HCT116 (cell line): ENCODE measurements around the gene SPRED3. TPM values are rescaled to one million over a fixed set of nuclear protein-coding genes. Genes with fewer than 3 reads are reported as not detected.

ENCODE experiments used
- ATAC-seq: fragments of 200-7000 bp; cut with Tn5 transposase; 2 replicates; pipeline ENCODE4 v1.9.1; 2020; ENCODE audit warnings: mild to moderate bottlenecking, moderate library complexity
- BruUV-seq: library from RNA; stranded (reverse); fragments of 400-500 nt; replicated peaks from 2 replicates; lab custom pipeline; 2021; lab: Mats Ljungman, UMichigan
- CTCF ChIA-PET: fragments of 300-600 bp; sonication (Branson Sonifier 250); formaldehyde crosslinking; loops from one replicate; lab custom pipeline; 2021; ENCODE audit warnings: antibody characterized with exemption; lab: Charles Lee
- POLR2A ChIA-PET: fragments of 300-600, 350-600 bp; sonication (Branson Sonifier 250); formaldehyde crosslinking; loops from one replicate; lab custom pipeline; 2021; ENCODE audit warnings: antibody characterized with exemption; lab: Charles Lee
- RAD21 ChIA-PET, 2 experiments: fragments of 300-600 bp; sonication (Branson Sonifier 250); formaldehyde crosslinking; loops; one replicate each; lab custom pipeline; 2023; ENCODE audit warnings: low total read pairs in 2 of 2; ENCODE audit not compliant: uncharacterized antibody in 2 of 2, unreplicated experiment in 2 of 2, low non-redundant PET in 1 of 2; lab: Charles Lee
- DNase-seq: peaks from one replicate; pipeline ENCODE4 v3.0.0-alpha.2; 2010; ENCODE audit warnings: low read depth, low spot score
- H2AFZ ChIP-seq: fragments of 200-600 bp; shearing (Covaris generic), sonication (generic); 2 replicates; pipeline ENCODE4 v1.6.1; 2017; ENCODE audit warnings: low read depth, mixed run types, mixed read lengths, antibody characterized with exemption, low read length; ENCODE audit not compliant: poor library complexity, severe bottlenecking
- H3K27ac ChIP-seq: 2 replicates; pipeline ENCODE4 v1.5.1; 2012; ENCODE audit warnings: low read depth, low read length
- H3K27me3 ChIP-seq: fragments of 200-600 bp; sonication (generic); 2 replicates; pipeline ENCODE4 v1.6.1; 2016; ENCODE audit warnings: mixed run types, low read length, mixed read lengths; ENCODE audit not compliant: insufficient read depth
- H3K36me3 ChIP-seq, 2 experiments: fragments of 200-500 bp in 1 of 2; fragments of 200-600 bp in 1 of 2; sonication (Bioruptor generic) in 1 of 2; sonication (generic) in 1 of 2; 2 replicates each; pipeline versions ENCODE4 v1.5.1 to v1.6.1; 2014 to 2016; ENCODE audit warnings: low read length in 2 of 2, inconsistent platforms in 1 of 2, mixed read lengths in 1 of 2, mixed run types in 1 of 2; ENCODE audit not compliant: insufficient read depth in 2 of 2, control insufficient read depth in 1 of 2
- H3K4me1 ChIP-seq, 2 experiments: fragments of 200-600 bp in 1 of 2; sonication (generic) in 1 of 2; 2 replicates each; pipeline versions ENCODE4 v1.5.1 to v1.6.1; 2012 to 2017; ENCODE audit warnings: low read length in 2 of 2, inconsistent platforms in 1 of 2, mild to moderate bottlenecking in 1 of 2, mixed read lengths in 1 of 2, mixed run types in 1 of 2, moderate library complexity in 1 of 2; ENCODE audit not compliant: insufficient read depth in 2 of 2, control insufficient read depth in 1 of 2
- H3K4me2 ChIP-seq: fragments of 200-600 bp; sonication (generic); 2 replicates; pipeline ENCODE4 v1.6.1; 2017; ENCODE audit warnings: mixed run types, low read length, mixed read lengths
- H3K4me3 ChIP-seq, 2 experiments: fragments of 200-600 bp in 1 of 2; sonication (generic) in 1 of 2; replicated peaks in 1 of 2; 2 replicates each; pipeline ENCODE4 v1.5.1; 2011 to 2016; ENCODE audit warnings: low read length in 2 of 2, control low read depth in 1 of 2, low read depth in 1 of 2, mild to moderate bottlenecking in 1 of 2, mixed read lengths in 1 of 2, mixed run types in 1 of 2
- H3K79me2 ChIP-seq: fragments of 200-600 bp; sonication (generic); 2 replicates; pipeline ENCODE4 v1.6.1; 2017; ENCODE audit warnings: mild to moderate bottlenecking, mixed run types, low read length, moderate library complexity, mixed read lengths; ENCODE audit not compliant: insufficient read depth
- H3K9ac ChIP-seq: fragments of 200-600 bp; sonication (generic); 2 replicates; pipeline ENCODE4 v1.6.1; 2016; ENCODE audit warnings: low read length, mixed read lengths
- H3K9me2 ChIP-seq: fragments of 200-600 bp; sonication (generic), shearing (Covaris generic); 2 replicates; pipeline ENCODE4 v1.6.1; 2017; ENCODE audit warnings: mixed run types, mild to moderate bottlenecking, moderate library complexity; ENCODE audit not compliant: insufficient read depth
- H3K9me3 ChIP-seq, 2 experiments: fragments of 200-500 bp in 1 of 2; fragments of 200-600 bp in 1 of 2; sonication (Bioruptor generic) in 1 of 2; sonication (generic) in 1 of 2; 2 replicates each; pipeline ENCODE4 v1.6.1; 2014 to 2017; ENCODE audit warnings: low read length in 2 of 2, mixed read lengths in 2 of 2, inconsistent platforms in 1 of 2, low read depth in 1 of 2, mild to moderate bottlenecking in 1 of 2, mixed run types in 1 of 2, moderate library complexity in 1 of 2; ENCODE audit not compliant: control insufficient read depth in 1 of 2, insufficient read depth in 1 of 2
- H4K20me1 ChIP-seq: fragments of 200-600 bp; sonication (generic), shearing (Covaris generic); 2 replicates; pipeline ENCODE4 v1.6.1; 2017; ENCODE audit warnings: mixed run types, mild to moderate bottlenecking, moderate library complexity; ENCODE audit not compliant: insufficient read depth
- ATF3 ChIP-seq: IDR thresholded peaks from 2 replicates; pipeline ENCODE4 v1.6.1; 2012
- CBX3 ChIP-seq: IDR thresholded peaks from 2 replicates; pipeline ENCODE4 v1.6.1; 2012; ENCODE audit warnings: low read depth
- CEBPB ChIP-seq: IDR thresholded peaks from 2 replicates; pipeline ENCODE4 v1.6.1; 2012; ENCODE audit warnings: low read depth
- ELF1 ChIP-seq: IDR thresholded peaks from 2 replicates; pipeline ENCODE4 v1.6.1; 2012; ENCODE audit warnings: low read depth, borderline replicate concordance
- EZH2phosphoT487 ChIP-seq: fragments of 200-600 bp; IDR thresholded peaks from 2 replicates; pipeline ENCODE4 v1.6.1; 2018; ENCODE audit warnings: antibody characterized with exemption, borderline replicate concordance
- FOSL1 ChIP-seq: IDR thresholded peaks from 2 replicates; pipeline ENCODE4 v1.6.1; 2012; ENCODE audit warnings: low read depth
- JUND ChIP-seq: IDR thresholded peaks from 2 replicates; pipeline ENCODE4 v1.6.1; 2012
- MAX ChIP-seq: IDR thresholded peaks from 2 replicates; pipeline ENCODE4 v1.6.1; 2012
- POLR2AphosphoS5 ChIP-seq: IDR thresholded peaks from 2 replicates; pipeline ENCODE4 v1.6.1; 2011; ENCODE audit warnings: mild to moderate bottlenecking, low read depth, low read length, moderate library complexity
- RAD21 ChIP-seq: IDR thresholded peaks from 2 replicates; pipeline ENCODE4 v1.6.1; 2012; ENCODE audit warnings: low read depth, mild to moderate bottlenecking
- REST ChIP-seq: IDR thresholded peaks from 2 replicates; pipeline ENCODE4 v1.6.1; 2012; ENCODE audit warnings: low read depth
- SIN3A ChIP-seq: IDR thresholded peaks from 2 replicates; pipeline ENCODE4 v1.6.1; 2012; ENCODE audit warnings: low read depth
- SP1 ChIP-seq: IDR thresholded peaks from 2 replicates; pipeline ENCODE4 v1.6.1; 2012; ENCODE audit warnings: low read depth
- SRF ChIP-seq: IDR thresholded peaks from 2 replicates; pipeline ENCODE4 v1.6.1; 2012; ENCODE audit warnings: low read depth
- YY1 ChIP-seq: IDR thresholded peaks from 2 replicates; pipeline ENCODE4 v1.6.1; 2011; ENCODE audit warnings: low read length, low read depth, moderate library complexity, mild to moderate bottlenecking; ENCODE audit not compliant: insufficient replicate concordance; ENCODE audit errors: extremely low read depth
- ZBTB33 ChIP-seq: IDR thresholded peaks from 2 replicates; pipeline ENCODE4 v1.6.1; 2011; ENCODE audit warnings: mild to moderate bottlenecking, low read length, moderate library complexity; ENCODE audit not compliant: insufficient replicate concordance; ENCODE audit errors: extremely low read depth
- ZFX ChIP-seq: fragments of 450-650 bp; IDR thresholded peaks from 2 replicates; pipeline ENCODE4 v1.6.1; 2017
- ZNF274 ChIP-seq: fragments of 200-500 bp; sonication (Bioruptor generic); IDR thresholded peaks from 2 replicates; pipeline ENCODE4 v1.6.1; 2014; ENCODE audit warnings: mild to moderate bottlenecking, low read depth, low read length, inconsistent platforms
- intact Hi-C: fragments of 100-400 bp; cut with micrococcal nuclease; formaldehyde crosslinking; loops from 2 replicates; pipeline ENCODE4 v1.10.0; 2022
- total RNA-seq: library from RNA; stranded (reverse); gene quantifications from one replicate; pipeline ENCODE4 v1.2.1, GENCODE V29; 2021; ENCODE audit not compliant: unreplicated experiment

The SPRED3 gene
- total RNA-seq, 1 experiment from 2014 or later: 3.4 TPM

GRCh38 chr19:38374332-38375097 lies 14.0 kb upstream of the SPRED3 start, which contains the start of gene PSMD8:
PSMD8 (plus strand) TSS chr19:38374571; CDS start chr19:38374602, 31 bp downstream.
- H3K4me3 ChIP-seq: peak within 1 kb of the TSS; percentile 97 to 98
- H3K4me1 ChIP-seq: peaks cover 11 to 23% of the 10 kb centered on the region in 2 experiments
- H3K79me2 ChIP-seq: peaks cover 47% of the 10 kb centered on the region
- peak within 1 kb of the TSS; percentile 81 for H2AFZ ChIP-seq
- no peaks in the 10 kb centered on the region for H3K9me2 ChIP-seq
- H3K27ac ChIP-seq: peak within 1 kb of the TSS; percentile 92
- no peaks in the 10 kb centered on the region for H3K9me3 ChIP-seq
- ChIA-PET POLR2A (interaction anchor here (0.7 to 5.6 kb wide), 12 partner anchors 10 to 471 kb away, joined by 3 to 44 read pairs (median 5); partner anchors contain the start of genes C19orf33, CATSPERG, FAM98C and GGN), RAD21 (interaction anchor here (0.5 to 1.4 kb wide), 9 partner anchors 13 to 232 kb away, joined by 3 to 7 read pairs (median 4); partner anchors contain the start of genes CATSPERG (in 2 of the 2) and GGN (in 2 of the 2)), CTCF (interaction anchor here (0.6 to 1.8 kb wide), 14 partner anchors 11 to 556 kb away, joined by 3 to 28 read pairs (median 3); partner anchors contain the start of genes CATSPERG, FAM98C, GGN and MRPS12)
- DNase-seq (peak; percentile 99), ATAC-seq (peak; percentile 98)
- no peaks in the 10 kb centered on the region for H3K27me3 ChIP-seq
- peak within 1 kb of the TSS; percentile 92 for H3K4me2 ChIP-seq
- no peaks in the 10 kb centered on the region for H4K20me1 ChIP-seq
- intact Hi-C loops: loop anchor here (1.0 kb wide), 1 partner anchor 38 kb away; no protein-coding TSS in a partner anchor
- BruUV-seq: no TSS peak
- peaks cover 17 to 19% of the 10 kb centered on the region in 2 experiments for H3K36me3 ChIP-seq
- peak within 1 kb of the TSS; percentile 97 for H3K9ac ChIP-seq
- no peak for TF ChIP-seq CEBPB
- peak; percentile 82; the same call in 1 of the 2 replicates for TF ChIP-seq ELF1
- peak; percentile 2; the same call in 1 of the 2 replicates for TF ChIP-seq RAD21
- TF ChIP-seq SRF: no peak; the same call in 1 of the 2 replicates
- TF ChIP-seq SP1: peak; percentile 78
- peak; percentile 96 for TF ChIP-seq POLR2AphosphoS5
- TF ChIP-seq YY1: peak; percentile 99
- no peak for TF ChIP-seq FOSL1
- no peak for TF ChIP-seq ATF3
- peak; percentile 93; the same call in 1 of the 2 replicates for TF ChIP-seq ZFX
- no peak for TF ChIP-seq ZNF274
- TF ChIP-seq REST: no peak
- peak; percentile 73 for TF ChIP-seq MAX
- peak; percentile 94 for TF ChIP-seq SIN3A
- no peak for TF ChIP-seq JUND
- TF ChIP-seq ZBTB33: no peak
- no peak for TF ChIP-seq EZH2phosphoT487
- no peak for TF ChIP-seq CBX3
